GM18907 (cell line): ENCODE data around the gene ITPR1.
A peak's percentile ranks its signal among the peaks of the same experiment; 100 is the strongest.
"Not testable (repeated sequence)": the region's sequence is repeated elsewhere in the genome, so short reads cannot be mapped to it uniquely, and the experiment has no call there.

Experiments
- ATAC-seq: cut with Tn5 transposase; IDR thresholded peaks from one replicate; pipeline ENCODE4 v1.9.1; 2021; ENCODE audit warnings: mild to moderate bottlenecking, moderate library complexity; ENCODE audit not compliant: unreplicated experiment

The ITPR1 gene

GRCh38 chr3:4753073-4753691 is 260.0 kb downstream of the ITPR1 start:
- peak; percentile 19 for ATAC-seq

GRCh38 chr3:4754180-4755086 is 261.3 kb downstream of the ITPR1 start:
- peak; percentile 72 for ATAC-seq

- no peak for ATAC-seq
Measured at GRCh38 chr3:4755566-4755965, 262.4 kb downstream of the ITPR1 start.

- ATAC-seq, result no peak
Measured at GRCh38 chr3:4756057-4756775, 263.1 kb downstream of the ITPR1 start.

- peak; percentile 49 for ATAC-seq
Measured at GRCh38 chr3:4756855-4757574, 263.9 kb downstream of the ITPR1 start.

GRCh38 chr3:4757575-4758248 is 264.6 kb downstream of the ITPR1 start:
- no peak for ATAC-seq

- ATAC-seq, result no peak
Measured at GRCh38 chr3:4758249-4758860, 265.2 kb downstream of the ITPR1 start.

- ATAC-seq, result peak; percentile 21
Measured at GRCh38 chr3:4758957-4759656, 266.0 kb downstream of the ITPR1 start.

GRCh38 chr3:4759689-4760312 is 266.7 kb downstream of the ITPR1 start:
- ATAC-seq, result no peak

GRCh38 chr3:4761759-4762158 is 268.6 kb downstream of the ITPR1 start:
- no peak for ATAC-seq

GRCh38 chr3:4762481-4763230 is 269.5 kb downstream of the ITPR1 start:
- not testable (repeated sequence) for ATAC-seq

GRCh38 chr3:4763604-4764247 is 270.6 kb downstream of the ITPR1 start:
- ATAC-seq, result no peak

- ATAC-seq, result no peak
Measured at GRCh38 chr3:4765212-4765611, 272.1 kb downstream of the ITPR1 start.

- no peak for ATAC-seq
Measured at GRCh38 chr3:4766263-4766662, 273.1 kb downstream of the ITPR1 start.

GRCh38 chr3:4766716-4767499 is 273.8 kb downstream of the ITPR1 start:
- ATAC-seq, result no peak

- ATAC-seq, result no peak
Measured at GRCh38 chr3:4768021-4768420, 274.9 kb downstream of the ITPR1 start.

GRCh38 chr3:4768521-4768920 is 275.4 kb downstream of the ITPR1 start:
- ATAC-seq, result no peak
